GM23248 (cell line): ENCODE results near the gene ABCB1. TPM values are rescaled to one million over a fixed set of nuclear protein-coding genes. Genes with fewer than 3 reads are reported as not detected.

Experiments
- DNase-seq: peaks from one replicate; pipeline ENCODE4 v3.0.0-alpha.2; 2015
- H2AFZ ChIP-seq: fragments of 200-600 bp; sonication (generic); 2 replicates; pipeline ENCODE4 v1.6.1; 2016; ENCODE audit warnings: antibody characterized with exemption
- H3F3A ChIP-seq: fragments of 200-600 bp; sonication (generic); 2 replicates; pipeline ENCODE4 v1.6.1; 2016; ENCODE audit warnings: mild to moderate bottlenecking, antibody characterized with exemption, mixed run types; ENCODE audit not compliant: insufficient read depth
- H3K27ac ChIP-seq: fragments of 200-600 bp; sonication (generic); 2 replicates; pipeline ENCODE4 v1.5.1; 2016; ENCODE audit warnings: mild to moderate bottlenecking
- H3K27me3 ChIP-seq: fragments of 200-600 bp; sonication (generic); replicated peaks from 2 replicates; pipeline ENCODE4 v1.6.1; 2016; ENCODE audit warnings: mild to moderate bottlenecking; ENCODE audit not compliant: insufficient read depth
- H3K36me3 ChIP-seq: fragments of 200-600 bp; sonication (generic); 2 replicates; pipeline ENCODE4 v1.6.1; 2016; ENCODE audit warnings: low read depth, mild to moderate bottlenecking
- H3K4me1 ChIP-seq: fragments of 200-600 bp; sonication (generic); 2 replicates; pipeline ENCODE4 v1.6.1; 2016; ENCODE audit warnings: mild to moderate bottlenecking; ENCODE audit not compliant: insufficient read depth
- H3K4me2 ChIP-seq: fragments of 200-600 bp; sonication (generic); one replicate; pipeline ENCODE4 v1.6.1; 2016; ENCODE audit warnings: mild to moderate bottlenecking; ENCODE audit not compliant: unreplicated experiment
- H3K4me3 ChIP-seq: fragments of 200-600 bp; sonication (generic); 2 replicates; pipeline ENCODE4 v1.5.1; 2016; ENCODE audit warnings: mild to moderate bottlenecking
- H3K79me2 ChIP-seq: fragments of 200-600 bp; sonication (generic); 2 replicates; pipeline ENCODE4 v1.6.1; 2016; ENCODE audit warnings: mild to moderate bottlenecking; ENCODE audit not compliant: insufficient read depth
- H3K9ac ChIP-seq: fragments of 200-600 bp; sonication (generic); 2 replicates; pipeline ENCODE4 v1.6.1; 2016; ENCODE audit warnings: mild to moderate bottlenecking
- H3K9me2 ChIP-seq: fragments of 200-600 bp; sonication (generic); 2 replicates; pipeline ENCODE4 v1.6.1; 2016; ENCODE audit warnings: mixed run types, mild to moderate bottlenecking, moderate library complexity; ENCODE audit not compliant: insufficient read depth
- H3K9me3 ChIP-seq: fragments of 200-600 bp; sonication (generic); one replicate; pipeline ENCODE4 v1.6.1; 2017; ENCODE audit warnings: low read depth
- H4K20me1 ChIP-seq: fragments of 200-600 bp; sonication (generic); 2 replicates; pipeline ENCODE4 v1.6.0; 2016; ENCODE audit not compliant: insufficient read depth
- EZH2 ChIP-seq: fragments of 200-600 bp; sonication (generic); IDR thresholded peaks from 2 replicates; pipeline ENCODE4 v1.6.1; 2018; ENCODE audit warnings: antibody characterized with exemption, mild to moderate bottlenecking; ENCODE audit not compliant: insufficient read depth, poor library complexity, severe bottlenecking
- EZH2phosphoT487 ChIP-seq: fragments of 200-600 bp; sonication (generic); IDR thresholded peaks from 2 replicates; pipeline ENCODE4 v1.6.1; 2018; ENCODE audit warnings: antibody characterized with exemption, moderate library complexity, mild to moderate bottlenecking, low read depth; ENCODE audit not compliant: insufficient read depth
- WGBS, 2 experiments: methylation state at CpG; one replicate each; pipeline ENCODE4 v1.1.6; 2015 to 2017; ENCODE audit warnings: low lambda C conversion rate in 2 of 2, low coverage in 1 of 2; ENCODE audit errors: missing lambda C conversion rate in 2 of 2; 5-methylcytosine and 5-hydroxymethylcytosine counted together
- in situ Hi-C: fragments of 300-500 bp; cut with MboI; formaldehyde crosslinking; loops from 2 replicates; pipeline ENCODE4 v1.15.0; 2020
- polyA plus RNA-seq: library from polyadenylated mRNA; unstranded; fragments of >200 nt; fragmentation: Nextera tagmentation; extraction: Ambion mirVana; gene quantifications from 2 replicates; pipeline ENCODE4 v1.2.1, GENCODE V29; 2016
- total RNA-seq: library from RNA; depleted of rRNA; stranded (reverse); fragments of >200 nt; shearing (Covaris generic); gene quantifications from 2 replicates; pipeline ENCODE4 v1.2.3, GENCODE V29; 2014

The ABCB1 gene
- total and polyA plus RNA-seq, 2 experiments from 2014 or later, result 0.11 to 0.33 TPM

DNA sequence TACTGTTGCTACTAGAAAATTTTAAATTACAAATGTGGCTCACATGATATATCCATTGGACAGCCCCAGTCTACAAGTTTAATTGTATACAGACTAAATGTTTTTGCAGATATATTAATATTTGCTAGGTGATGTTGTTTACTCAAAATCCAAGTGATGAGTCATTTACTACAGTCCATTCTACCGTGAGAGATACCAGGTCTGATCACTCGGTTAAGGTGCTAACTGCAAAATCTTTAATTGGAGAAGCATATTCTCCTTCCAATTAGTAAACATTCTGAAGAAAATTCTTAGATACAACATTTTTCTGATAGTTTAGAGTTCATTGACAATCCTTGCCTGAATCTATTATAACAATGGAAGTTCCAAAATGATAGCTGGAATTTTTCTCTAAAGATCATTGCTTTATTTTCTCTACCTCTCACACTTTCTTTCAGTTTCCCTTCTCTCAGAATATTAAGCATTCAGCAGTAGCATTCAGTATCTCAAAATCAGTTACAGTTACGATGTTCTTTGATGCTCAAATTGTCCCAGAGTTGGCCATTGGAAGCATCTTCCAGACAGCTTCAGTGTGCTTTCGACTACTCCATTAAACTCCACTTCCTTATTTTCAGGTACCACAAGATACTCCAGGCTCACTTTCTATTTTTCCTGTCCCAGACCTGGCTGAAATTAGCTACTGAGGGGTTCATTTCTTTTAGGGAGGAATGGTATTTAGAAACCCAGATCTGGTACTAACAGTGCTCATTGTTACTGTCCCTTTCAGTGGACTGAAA is 2.3 kb downstream of the ABCB1 start:
- no peaks in the 10 kb centered on the region for H3K79me2 ChIP-seq
- H3K4me2 ChIP-seq, result no peak overlapping the region
- peaks cover 4% of the 10 kb centered on the region; the same call in 1 of the 2 replicates for H3K4me1 ChIP-seq
- H2AFZ ChIP-seq, result no peak overlapping the region
- H3F3A ChIP-seq, result no peaks in the 10 kb centered on the region
- WGBS, 2 experiments, result 58 to 60% methylated on average over 4 of the region's 4 CpGs
- no peak overlapping the region for H3K27ac ChIP-seq
- H4K20me1 ChIP-seq, result no peaks in the 10 kb centered on the region
- H3K27me3 ChIP-seq, result peaks cover 39% of the 10 kb centered on the region
- no peak overlapping the region for H3K4me3 ChIP-seq
- no peaks in the 10 kb centered on the region for H3K9me2 ChIP-seq
- no peak overlapping the region for H3K9ac ChIP-seq
- no peak for DNase-seq
- in situ Hi-C loops, result no loop called here
- no peaks in the 10 kb centered on the region for H3K36me3 ChIP-seq
- TF ChIP-seq EZH2phosphoT487, result no peak
- no peak for TF ChIP-seq EZH2
- no peaks in the 10 kb centered on the region for H3K9me3 ChIP-seq

DNA sequence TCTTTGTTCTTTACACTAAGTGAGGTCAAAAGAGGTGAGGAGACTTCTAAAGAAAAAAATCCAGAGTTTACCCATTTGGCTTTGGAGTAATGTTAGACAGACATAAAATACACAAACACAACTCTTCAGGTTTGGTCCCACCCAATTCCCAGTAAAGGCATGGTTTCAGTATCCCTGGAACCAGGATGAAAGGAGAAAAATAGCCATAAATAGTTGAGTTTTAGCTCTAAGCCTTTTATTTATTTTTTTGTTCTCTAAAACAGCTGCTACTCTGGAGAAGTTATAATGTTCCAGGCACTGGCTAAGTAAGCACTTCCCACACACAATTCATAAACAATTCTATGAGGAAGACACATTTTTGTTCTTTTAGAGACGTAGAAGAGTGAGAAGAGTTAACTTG is 4.0 kb downstream of the ABCB1 start:
- Histone ChIP-seq H3K27me3 (peaks cover 39% of the 10 kb centered on the region), H3K4me2 (no peak overlapping the region), H3K4me3 (no peak overlapping the region), H3K79me2 (no peaks in the 10 kb centered on the region), H3K9ac (no peak overlapping the region), H3K36me3 (no peaks in the 10 kb centered on the region), H3F3A (no peaks in the 10 kb centered on the region), H3K9me2 (no peaks in the 10 kb centered on the region), H3K9me3 (no peaks in the 10 kb centered on the region), H4K20me1 (no peaks in the 10 kb centered on the region), H3K27ac (no peak overlapping the region), H2AFZ (no peak overlapping the region), H3K4me1 (peaks cover 4% of the 10 kb centered on the region; the same call in 1 of the 2 replicates)
- WGBS, 2 experiments, result 7 to 18% methylated on average over 1 of the region's 1 CpG
- TF ChIP-seq EZH2phosphoT487 (no peak), EZH2 (no peak)
- DNase-seq, result no peak
- in situ Hi-C loops, result no loop called here

DNA sequence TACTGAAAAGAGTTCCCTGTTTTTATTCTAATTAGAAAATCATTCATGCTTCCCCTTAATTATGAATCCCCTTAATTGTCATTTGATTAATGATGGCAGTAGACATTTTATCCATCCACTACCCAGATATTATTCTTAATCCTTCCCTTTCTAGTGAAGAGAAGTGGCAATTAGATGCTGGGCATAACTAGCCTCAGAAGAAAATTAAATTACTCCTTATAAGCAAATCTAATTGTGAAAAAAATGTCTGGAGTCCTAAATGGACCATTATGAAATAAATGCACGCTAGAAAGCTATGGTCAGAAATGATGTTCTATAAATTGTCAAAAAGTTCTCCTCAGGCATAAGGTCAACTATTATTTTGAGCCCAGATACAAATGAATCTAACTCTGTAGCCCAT is 4.5 kb downstream of the ABCB1 start:
- H3K79me2 ChIP-seq, result no peaks in the 10 kb centered on the region
- no peak for DNase-seq
- H3K27ac ChIP-seq, result no peak overlapping the region
- TF ChIP-seq EZH2phosphoT487 (no peak), EZH2 (no peak)
- H2AFZ ChIP-seq, result no peak overlapping the region
- no peak overlapping the region for H3K4me3 ChIP-seq
- 27 to 32% methylated on average over 1 of the region's 1 CpG for WGBS, 2 experiments
- no peaks in the 10 kb centered on the region for H3F3A ChIP-seq
- H3K9me2 ChIP-seq, result no peaks in the 10 kb centered on the region
- H4K20me1 ChIP-seq, result no peaks in the 10 kb centered on the region
- no peaks in the 10 kb centered on the region for H3K9me3 ChIP-seq
- peaks cover 4% of the 10 kb centered on the region; the same call in 1 of the 2 replicates for H3K4me1 ChIP-seq
- no peak overlapping the region for H3K9ac ChIP-seq
- H3K4me2 ChIP-seq, result no peak overlapping the region
- H3K36me3 ChIP-seq, result no peaks in the 10 kb centered on the region
- in situ Hi-C loops, result no loop called here
- H3K27me3 ChIP-seq, result peaks cover 34% of the 10 kb centered on the region

DNA sequence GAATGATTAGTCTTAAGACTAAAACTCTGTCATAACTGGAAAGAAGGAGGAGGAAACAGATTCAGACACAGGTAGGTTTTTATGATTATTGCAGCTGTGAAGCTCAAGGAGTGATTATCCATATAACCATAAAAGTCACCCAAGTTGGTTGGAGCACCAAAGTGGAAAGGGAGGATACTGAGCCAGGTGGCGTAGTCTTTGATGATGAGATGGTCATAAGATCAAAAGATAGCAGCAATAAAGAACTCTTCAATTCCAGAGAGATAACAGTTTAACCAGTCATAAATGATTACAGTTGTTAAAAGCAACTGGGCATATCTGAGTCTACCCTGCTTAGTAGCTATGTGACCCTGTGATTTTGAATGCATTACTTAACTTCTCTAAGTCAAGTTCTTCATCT is 8.4 kb downstream of the ABCB1 start:
- Histone ChIP-seq H3K27ac (no peak overlapping the region), H4K20me1 (no peaks in the 10 kb centered on the region), H3K4me3 (no peak overlapping the region), H3F3A (no peaks in the 10 kb centered on the region), H3K4me1 (no peaks in the 10 kb centered on the region), H3K4me2 (no peak overlapping the region), H3K27me3 (peaks cover 16% of the 10 kb centered on the region), H3K9me3 (no peaks in the 10 kb centered on the region), H3K36me3 (no peaks in the 10 kb centered on the region), H3K79me2 (no peaks in the 10 kb centered on the region), H2AFZ (no peak overlapping the region), H3K9me2 (no peaks in the 10 kb centered on the region), H3K9ac (no peak overlapping the region)
- WGBS, 2 experiments, result 23 to 35% methylated on average over 1 of the region's 1 CpG
- no peak for DNase-seq
- no peak for TF ChIP-seq EZH2phosphoT487
- TF ChIP-seq EZH2, result no peak
- in situ Hi-C loops, result no loop called here
